Endodermal cell (in vitro differentiated cells): ENCODE results near the gene SFRP2. TPM values are rescaled to one million over a fixed set of nuclear protein-coding genes. Genes with fewer than 3 reads are reported as not detected.

ENCODE experiments used
- DNase-seq: peaks from one replicate; pipeline ENCODE4 v3.0.0-alpha.2; 2017
- H3K27ac ChIP-seq: 2 replicates; pipeline ENCODE4 v1.5.1; 2013; ENCODE audit warnings: mild to moderate bottlenecking, low read depth, low read length, moderate library complexity
- H3K27me3 ChIP-seq: 2 replicates; pipeline ENCODE4 v1.6.1; 2013; ENCODE audit warnings: mild to moderate bottlenecking, low read length, moderate library complexity; ENCODE audit not compliant: insufficient read depth, control insufficient read depth, poor library complexity, severe bottlenecking
- H3K36me3 ChIP-seq: 2 replicates; pipeline ENCODE4 v1.7.0; 2013; ENCODE audit warnings: mild to moderate bottlenecking, low read length, moderate library complexity; ENCODE audit not compliant: control insufficient read depth, insufficient read depth
- H3K4me1 ChIP-seq: one replicate; pipeline ENCODE4 v1.7.0; 2013; ENCODE audit warnings: low read length; ENCODE audit not compliant: control insufficient read depth, insufficient read depth
- H3K4me3 ChIP-seq: 2 replicates; pipeline ENCODE4 v1.5.1; 2013; ENCODE audit warnings: mild to moderate bottlenecking, low read length, moderate library complexity
- H3K9ac ChIP-seq: 2 replicates; pipeline ENCODE4 v1.6.1; 2013; ENCODE audit warnings: mild to moderate bottlenecking, low read length, moderate library complexity; ENCODE audit not compliant: poor library complexity, severe bottlenecking; ENCODE audit errors: extremely low read depth
- H3K9me3 ChIP-seq: 2 replicates; pipeline ENCODE4 v1.6.1; 2013; ENCODE audit warnings: mild to moderate bottlenecking, low read length, moderate library complexity; ENCODE audit not compliant: control insufficient read depth
- H3K27ac Mint-ChIP-seq: 2 replicates; pipeline ENCODE4 v1.8.0; 2020; ENCODE audit warnings: mixed read lengths
- H3K27me3 Mint-ChIP-seq: 2 replicates; pipeline ENCODE4 v1.8.0; 2021; ENCODE audit warnings: mild to moderate bottlenecking, mixed read lengths; ENCODE audit not compliant: insufficient read depth
- H3K36me3 Mint-ChIP-seq: 2 replicates; pipeline ENCODE4 v1.8.0; 2020; ENCODE audit warnings: low read depth, mixed read lengths
- H3K4me1 Mint-ChIP-seq: 2 replicates; pipeline ENCODE4 v1.8.0; 2020; ENCODE audit warnings: mixed read lengths
- H3K4me3 Mint-ChIP-seq: 2 replicates; pipeline ENCODE4 v1.8.0; 2020; ENCODE audit warnings: mild to moderate bottlenecking, moderate library complexity, mixed read lengths
- H3K9me3 Mint-ChIP-seq: 2 replicates; pipeline ENCODE4 v1.8.0; 2020; ENCODE audit warnings: mild to moderate bottlenecking, mixed read lengths
- WGBS, 2 experiments: methylation state at CpG; one replicate each; pipeline versions ENCODE4 v1.1.5 to v1.1.7; 2013; ENCODE audit warnings: missing lambda C conversion rate in 2 of 2, mixed read lengths in 1 of 2; ENCODE audit not compliant: insufficient coverage in 1 of 2, insufficient read length in 1 of 2; 5-methylcytosine and 5-hydroxymethylcytosine counted together
- total RNA-seq, 2 donors: library from RNA; stranded (reverse); fragmentation: NEBNext Ultra II Directional in 1 of 2; extraction: Animal tissue kit (Norgen Biotek cat#: 25700) in 1 of 2; gene quantifications; 2 replicates in 1 of 2; 3 replicates in 1 of 2; pipeline ENCODE4 v1.2.1, GENCODE V29; 2021
- TF ChIP-seq, protein P1 (sequence below): fragments of 200-600 bp; sonication (generic); conservative IDR thresholded peaks from 2 replicates; pipeline ENCODE4 v1.5.0; 2021; ENCODE audit warnings: antibody characterized with exemption, mild to moderate bottlenecking

SFRP2 gene
- total RNA-seq, 2 donors from 2014 or later = 5.3 to 69.1 TPM

DNA sequence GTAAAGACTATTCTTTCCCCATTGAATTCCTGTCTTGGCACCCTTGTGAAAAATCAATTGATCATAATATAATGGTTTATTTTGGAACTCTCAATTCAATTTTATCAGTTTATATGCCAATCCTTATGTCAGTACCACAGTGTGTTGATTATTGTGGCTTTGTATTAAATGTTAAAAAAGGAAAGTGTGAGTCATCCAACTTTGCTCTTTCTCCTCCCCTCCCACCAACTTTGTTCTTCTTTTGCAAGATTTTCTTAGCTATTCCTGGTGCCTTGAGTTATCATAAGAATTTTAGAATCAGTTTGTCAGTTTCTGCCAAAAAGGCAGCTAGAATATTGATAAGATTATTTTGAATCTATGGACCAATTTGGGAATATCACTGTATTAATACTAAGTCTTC, 17.8 kb downstream of the SFRP2 start:
- no peaks in the 10 kb centered on the region for H3K36me3 ChIP-seq
- no peak overlapping the region for H3K9ac ChIP-seq
- Mint-ChIP-seq H3K9me3 (peaks cover 8% of the 10 kb centered on the region), H3K36me3 (no peaks in the 10 kb centered on the region), H3K27me3 (no peaks in the 10 kb centered on the region), H3K4me3 (no peak overlapping the region), H3K4me1 (no peaks in the 10 kb centered on the region), H3K27ac (no peak overlapping the region)
- H3K27me3 ChIP-seq = no peaks in the 10 kb centered on the region
- no peaks in the 10 kb centered on the region for H3K9me3 ChIP-seq
- no peak overlapping the region for H3K4me3 ChIP-seq
- TF ChIP-seq, protein P1, sequence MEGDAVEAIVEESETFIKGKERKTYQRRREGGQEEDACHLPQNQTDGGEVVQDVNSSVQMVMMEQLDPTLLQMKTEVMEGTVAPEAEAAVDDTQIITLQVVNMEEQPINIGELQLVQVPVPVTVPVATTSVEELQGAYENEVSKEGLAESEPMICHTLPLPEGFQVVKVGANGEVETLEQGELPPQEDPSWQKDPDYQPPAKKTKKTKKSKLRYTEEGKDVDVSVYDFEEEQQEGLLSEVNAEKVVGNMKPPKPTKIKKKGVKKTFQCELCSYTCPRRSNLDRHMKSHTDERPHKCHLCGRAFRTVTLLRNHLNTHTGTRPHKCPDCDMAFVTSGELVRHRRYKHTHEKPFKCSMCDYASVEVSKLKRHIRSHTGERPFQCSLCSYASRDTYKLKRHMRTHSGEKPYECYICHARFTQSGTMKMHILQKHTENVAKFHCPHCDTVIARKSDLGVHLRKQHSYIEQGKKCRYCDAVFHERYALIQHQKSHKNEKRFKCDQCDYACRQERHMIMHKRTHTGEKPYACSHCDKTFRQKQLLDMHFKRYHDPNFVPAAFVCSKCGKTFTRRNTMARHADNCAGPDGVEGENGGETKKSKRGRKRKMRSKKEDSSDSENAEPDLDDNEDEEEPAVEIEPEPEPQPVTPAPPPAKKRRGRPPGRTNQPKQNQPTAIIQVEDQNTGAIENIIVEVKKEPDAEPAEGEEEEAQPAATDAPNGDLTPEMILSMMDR = no peak
- DNase-seq = no peak
- H3K27ac ChIP-seq = no peak overlapping the region
- no peaks in the 10 kb centered on the region for H3K4me1 ChIP-seq

DNA sequence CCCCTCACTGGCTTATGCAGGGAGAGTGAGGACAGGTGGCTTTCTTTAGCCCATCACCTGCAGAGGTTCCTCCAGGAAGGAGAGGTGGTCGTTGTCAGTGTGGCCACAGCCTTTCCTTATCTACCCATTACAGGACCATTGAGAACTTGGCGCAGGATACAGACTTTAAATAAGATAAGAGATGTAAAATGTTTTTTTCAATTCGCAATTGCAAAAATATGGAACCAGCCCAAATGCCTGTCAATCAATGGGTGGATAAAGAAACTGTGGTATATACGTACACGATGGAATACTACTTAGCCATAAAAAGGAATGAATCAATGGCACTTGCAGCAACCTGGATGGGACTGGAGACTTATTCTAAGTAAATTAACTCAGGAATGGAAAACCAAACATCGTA, 22.1 kb downstream of the SFRP2 start:
- Mint-ChIP-seq H3K36me3 (no peaks in the 10 kb centered on the region), H3K4me3 (no peak overlapping the region), H3K4me1 (peaks cover 3% of the 10 kb centered on the region), H3K27ac (no peak overlapping the region), H3K9me3 (peaks cover 8% of the 10 kb centered on the region), H3K27me3 (peaks cover 5% of the 10 kb centered on the region)
- TF ChIP-seq, protein P1 = no peak
- Histone ChIP-seq H3K27ac (no peak overlapping the region), H3K27me3 (peaks cover 6% of the 10 kb centered on the region), H3K9ac (no peak overlapping the region), H3K4me1 (no peaks in the 10 kb centered on the region), H3K9me3 (no peaks in the 10 kb centered on the region), H3K4me3 (no peak overlapping the region), H3K36me3 (no peaks in the 10 kb centered on the region)
- WGBS, 2 experiments = 89 to 99% methylated on average over 5 to 6 of the region's 6 CpGs
- DNase-seq = no peak

DNA sequence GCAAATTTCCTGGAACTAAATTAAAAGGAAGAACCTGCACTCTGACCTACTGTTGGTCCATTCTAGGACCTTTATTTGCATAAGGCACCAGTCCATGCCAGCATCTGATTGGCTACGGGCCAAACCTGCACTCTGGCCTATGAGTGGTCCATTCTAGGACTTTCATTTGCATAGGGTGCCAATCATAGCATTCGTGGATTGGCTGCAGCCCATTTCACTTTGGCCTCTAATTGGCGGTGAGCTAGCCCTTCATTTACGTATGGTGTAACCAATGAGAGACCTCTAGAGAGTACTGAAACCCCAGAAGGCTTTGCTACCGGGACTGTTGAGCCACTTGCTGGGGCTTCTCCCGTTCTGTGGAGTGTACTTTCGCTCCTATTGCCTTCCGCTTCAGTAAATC, 23.0 kb downstream of the SFRP2 start:
- H3K4me3 ChIP-seq = no peak overlapping the region
- TF ChIP-seq, protein P1 = no peak
- peaks cover 15% of the 10 kb centered on the region for H3K27me3 ChIP-seq
- no peak overlapping the region for H3K27ac Mint-ChIP-seq
- H3K9me3 Mint-ChIP-seq = peaks cover 5% of the 10 kb centered on the region
- H3K4me1 Mint-ChIP-seq = peaks cover 3% of the 10 kb centered on the region
- H3K27ac ChIP-seq = no peak overlapping the region
- 92% methylated on average over 8 of the region's 8 CpGs for WGBS, 2 experiments
- no peaks in the 10 kb centered on the region for H3K36me3 ChIP-seq
- no peak overlapping the region for H3K4me3 Mint-ChIP-seq
- no peak overlapping the region for H3K9ac ChIP-seq
- no peaks in the 10 kb centered on the region for H3K36me3 Mint-ChIP-seq
- DNase-seq = no peak
- H3K4me1 ChIP-seq = no peaks in the 10 kb centered on the region
- peaks cover 12% of the 10 kb centered on the region for H3K27me3 Mint-ChIP-seq
- no peaks in the 10 kb centered on the region for H3K9me3 ChIP-seq
